NCI-H1092 treated with DMSO at 0.1 percent for 48 hours (cell line): ENCODE measurements around the gene TMEM154.

Experiments
- DNase-seq: peaks from one replicate; lab custom pipeline; 2025; lab: John Stamatoyannopoulos, UW

TMEM154 gene

DNA sequence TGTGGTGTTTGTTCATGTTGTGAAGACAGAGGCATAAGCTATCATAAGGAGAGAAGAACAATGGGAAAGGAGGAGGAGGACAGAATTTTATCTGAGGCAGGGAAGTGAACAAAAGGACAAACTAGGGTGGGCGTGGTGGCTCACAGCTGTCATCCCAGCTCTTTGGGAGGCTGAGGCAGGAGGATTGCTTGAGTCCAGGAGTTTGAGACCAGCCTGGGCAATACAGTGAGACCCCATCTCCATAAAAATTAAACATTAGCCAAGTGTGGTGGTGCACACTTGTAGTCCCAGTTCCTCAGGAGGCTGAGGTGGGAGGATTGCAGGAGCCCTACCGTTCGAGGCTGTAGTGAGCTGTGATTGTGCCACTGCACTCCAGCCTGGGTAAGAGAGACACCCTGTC lies 49.9 kb downstream of the TMEM154 start:
- DNase-seq = no peak

DNA sequence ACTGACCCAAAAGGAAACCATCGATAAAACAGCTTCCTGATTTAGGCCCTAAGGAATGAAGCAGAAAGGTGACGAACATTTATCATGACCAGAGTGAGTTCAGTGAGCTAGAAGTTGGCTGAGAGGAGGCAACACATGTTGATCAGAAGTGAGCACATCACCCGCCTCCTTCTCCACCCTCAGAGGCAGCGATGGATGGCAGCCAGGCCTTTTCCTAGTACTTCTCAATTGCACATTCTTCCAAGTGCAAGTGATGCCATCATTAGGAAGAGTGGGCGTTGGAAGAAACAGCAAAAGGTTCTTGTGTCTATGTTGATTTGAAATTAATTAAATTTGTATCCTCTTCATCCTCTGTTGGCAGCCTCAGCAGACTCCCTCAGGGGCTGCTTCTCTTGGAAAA lies 51.7 kb downstream of the TMEM154 start:
- DNase-seq = no peak

- no peak for DNase-seq
These were observed 53.0 kb downstream of the TMEM154 start for GRCh38 chr4:152626790-152627189.

GRCh38 chr4:152620915-152621314 lies 58.9 kb downstream of the TMEM154 start:
- DNase-seq = no peak

- no peak for DNase-seq
These were observed 59.6 kb downstream of the TMEM154 start for GRCh38 chr4:152620218-152620617.

DNA sequence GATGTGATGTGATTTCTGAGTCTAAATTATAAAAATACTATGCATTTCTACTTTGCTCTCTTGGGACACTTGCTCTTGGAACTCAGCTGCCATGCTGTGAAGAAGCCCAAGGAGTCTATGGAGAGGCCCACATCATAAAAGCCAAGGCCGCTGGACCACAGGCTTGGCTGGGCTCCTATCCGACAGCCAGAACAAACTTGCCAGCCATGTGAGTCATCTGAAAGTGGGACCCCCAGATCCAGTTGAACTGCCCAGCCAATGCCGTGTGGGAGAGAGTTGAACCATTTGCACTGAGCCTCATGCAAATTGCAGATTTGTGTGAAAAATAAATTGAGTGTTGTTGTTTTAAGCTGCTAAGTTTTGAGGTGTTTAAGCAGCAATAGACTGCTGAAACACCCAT lies 60.2 kb downstream of the TMEM154 start:
- no peak for DNase-seq

- DNase-seq = no peak
These were observed 60.8 kb downstream of the TMEM154 start for GRCh38 chr4:152618971-152619370.

GRCh38 chr4:152616804-152617203 lies 63.0 kb downstream of the TMEM154 start:
- DNase-seq = no peak

DNA sequence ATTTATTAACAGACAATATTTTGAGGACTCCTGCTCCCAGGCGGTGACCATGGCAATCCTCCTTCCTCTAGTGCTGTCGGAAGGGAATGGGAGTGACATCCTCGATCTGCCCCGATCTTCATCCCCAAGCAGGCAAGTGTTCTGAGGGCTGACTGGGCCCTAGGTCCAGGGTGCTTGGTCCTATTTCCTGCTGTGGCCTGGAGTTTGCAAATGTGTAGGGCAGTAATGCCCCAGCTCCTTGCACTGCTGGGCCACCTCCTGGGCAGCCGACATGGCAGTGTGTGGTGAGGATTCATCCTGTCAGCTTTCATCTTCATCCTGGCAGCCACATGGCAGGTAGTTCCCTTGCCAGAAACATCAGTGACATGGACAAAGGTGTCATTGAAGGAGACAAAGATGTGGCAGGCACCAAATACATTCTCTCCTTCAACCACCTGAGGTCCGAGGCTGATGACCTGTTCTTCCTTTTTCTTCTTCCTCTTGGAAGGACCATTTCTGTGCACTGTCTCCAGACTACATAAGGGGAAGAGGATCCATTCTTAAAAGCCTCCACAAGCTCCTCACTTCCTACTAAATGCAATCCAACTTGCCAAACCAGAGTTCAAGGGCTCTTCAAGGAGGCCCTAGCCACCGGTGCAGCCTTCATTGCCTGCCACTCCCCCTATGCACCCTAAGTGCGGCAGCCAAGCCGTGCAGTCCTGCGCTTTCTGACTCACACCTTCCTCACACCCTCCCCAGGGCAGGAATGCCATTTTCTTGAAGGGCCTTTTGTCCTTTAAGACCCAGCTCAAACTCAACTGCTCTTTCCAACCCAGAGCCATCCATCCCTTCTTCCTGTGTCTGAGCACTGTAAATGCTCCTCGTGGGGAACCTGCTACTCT lies 65.7 kb downstream of the TMEM154 start:
- DNase-seq = no peak

DNA sequence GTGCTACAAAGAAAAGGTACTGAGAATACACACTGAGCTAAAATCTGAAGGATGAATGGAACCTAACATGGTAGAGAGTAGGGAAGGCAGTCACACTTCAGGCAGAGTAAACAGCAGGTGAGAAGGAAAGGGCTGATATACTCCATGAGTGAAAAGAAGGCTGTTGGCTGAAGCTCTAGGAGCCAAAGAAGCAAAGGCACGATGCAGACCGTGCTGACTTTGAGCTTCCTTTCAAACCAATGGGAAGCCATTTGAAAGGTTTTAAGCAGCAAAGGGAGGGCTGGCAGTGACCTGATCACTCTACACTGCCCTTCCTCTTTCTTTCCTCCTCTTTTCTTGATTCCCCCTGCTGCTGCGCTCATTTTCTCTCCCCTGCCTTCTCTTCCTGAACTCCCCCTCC lies 66.4 kb downstream of the TMEM154 start:
- peak; percentile 31 for DNase-seq

- no peak for DNase-seq
These were observed 69.7 kb downstream of the TMEM154 start for GRCh38 chr4:152610131-152610530.

GRCh38 chr4:152609481-152609880 lies 70.3 kb downstream of the TMEM154 start:
- no peak for DNase-seq

- DNase-seq = peak; percentile 56
These were observed 72.6 kb downstream of the TMEM154 start for GRCh38 chr4:152607178-152607577.

GRCh38 chr4:152606753-152607152 lies 73.0 kb downstream of the TMEM154 start:
- DNase-seq = peak; percentile 56

DNA sequence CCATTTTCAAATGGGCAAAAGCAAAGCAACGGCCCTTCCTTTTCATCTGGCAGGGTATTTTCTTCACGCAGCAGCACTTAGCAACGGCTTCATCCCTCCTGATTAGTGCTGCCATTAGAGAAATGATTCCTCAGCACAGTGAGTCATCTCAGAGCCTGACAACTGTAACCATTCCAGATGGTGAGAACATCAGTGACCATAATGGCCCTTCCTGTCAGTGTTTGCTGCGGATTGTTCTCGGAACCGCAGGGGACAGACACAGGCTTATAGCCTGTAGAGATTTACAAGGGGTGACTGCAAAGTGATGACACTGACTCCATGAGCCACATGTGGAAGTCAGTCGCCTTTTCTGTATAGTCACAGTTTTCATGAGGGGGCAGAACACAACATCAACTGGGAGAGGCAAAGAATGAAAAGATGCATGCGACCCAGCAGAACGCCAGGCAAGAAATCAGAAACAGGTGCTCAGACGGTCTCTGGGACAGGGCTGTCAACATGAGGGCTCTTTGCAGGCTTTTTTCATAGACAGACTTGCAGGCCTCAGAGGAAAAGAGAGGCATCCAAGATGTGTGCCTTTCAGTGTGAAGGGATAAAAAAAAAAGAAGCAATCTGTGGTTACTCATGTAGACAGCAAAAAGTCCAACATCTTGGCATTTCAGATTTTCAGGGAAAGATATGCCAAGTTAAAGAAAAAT lies 74.0 kb downstream of the TMEM154 start:
- peak; percentile 22 for DNase-seq

DNA sequence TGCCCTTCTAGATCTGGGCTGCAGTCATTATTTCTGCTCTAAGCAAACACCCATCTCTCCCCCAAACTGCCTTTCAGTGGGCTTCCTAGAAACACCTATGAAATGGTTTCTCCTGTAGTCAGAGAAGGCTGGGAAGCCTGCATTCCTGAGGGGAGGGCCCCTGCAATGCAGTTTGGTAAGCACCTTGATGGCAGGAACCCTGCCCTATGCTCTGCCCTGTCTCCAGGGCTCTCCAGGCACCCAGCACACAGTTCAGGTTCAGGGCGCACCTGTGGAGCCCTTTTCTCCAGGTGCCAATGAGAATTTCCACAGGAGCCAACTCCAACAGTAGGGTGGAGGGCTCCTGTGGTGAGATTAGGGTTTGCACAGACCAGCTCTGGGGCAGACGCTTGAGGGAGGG lies 74.8 kb downstream of the TMEM154 start:
- no peak for DNase-seq

- peak; percentile 8 for DNase-seq
These were observed 78.6 kb downstream of the TMEM154 start for GRCh38 chr4:152601156-152601555.

DNA sequence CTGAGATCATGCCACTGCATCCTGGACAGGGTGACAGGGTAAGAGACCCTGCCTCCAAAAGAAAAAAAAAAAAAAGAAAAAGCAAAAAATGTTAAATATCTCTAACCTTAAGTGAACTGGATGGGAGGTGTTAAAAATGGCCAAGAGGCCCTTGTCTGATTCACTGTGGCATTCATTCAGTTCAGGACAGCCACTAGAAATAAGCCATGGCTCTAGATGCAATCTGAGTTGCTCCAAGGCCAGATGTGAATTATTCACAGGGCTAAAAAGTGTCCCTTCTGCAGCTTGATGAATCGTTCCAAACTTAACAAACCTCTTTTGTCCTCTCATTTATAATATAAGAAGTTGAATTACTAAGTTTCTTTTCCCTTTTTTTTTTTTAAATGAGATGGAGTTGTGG lies 80.2 kb downstream of the TMEM154 start:
- DNase-seq = no peak

GRCh38 chr4:152599095-152599494 lies 80.7 kb downstream of the TMEM154 start:
- peak; percentile 66 for DNase-seq

GRCh38 chr4:152598454-152598853 lies 81.3 kb downstream of the TMEM154 start:
- DNase-seq = peak; percentile 16

- DNase-seq = peak; percentile 89
These were observed 84.5 kb downstream of the TMEM154 start for GRCh38 chr4:152594978-152595925.

- no peak for DNase-seq
These were observed 85.7 kb downstream of the TMEM154 start for GRCh38 chr4:152594057-152594456.
